GM13977 (cell line): ENCODE results near the gene PEAK1.

Source experiments
- DNase-seq: peaks from one replicate; pipeline ENCODE4 v3.0.0; 2012; ENCODE audit warnings: low spot score
- CTCF ChIP-seq: IDR thresholded peaks from 2 replicates; pipeline ENCODE4 v1.5.1; 2012; ENCODE audit warnings: mild to moderate bottlenecking, control low read depth; ENCODE audit not compliant: insufficient read depth; ENCODE audit errors: extremely low read depth, missing control alignments
- in situ Hi-C: fragments of 300-500 bp; cut with MboI; formaldehyde crosslinking; loops from one replicate; pipeline ENCODE4 v1.12.0; 2022; ENCODE audit warnings: low sequenced_read_pairs, low pct_unique_long_range_greater_than_20kb, mixed read lengths, inconsistent platforms; ENCODE audit not compliant: unreplicated experiment

The PEAK1 gene

GRCh38 chr15:77346245-77347036 lies 73.5 kb downstream of the PEAK1 start:
- no peak for DNase-seq
- no peak for TF ChIP-seq CTCF
- in situ Hi-C loops, result no loop called here

GRCh38 chr15:77342807-77343206 lies 77.1 kb downstream of the PEAK1 start:
- in situ Hi-C loops, result no loop called here
- DNase-seq, result no peak
- no peak for TF ChIP-seq CTCF

GRCh38 chr15:77340245-77340644 lies 79.7 kb downstream of the PEAK1 start:
- TF ChIP-seq CTCF, result no peak
- in situ Hi-C loops, result no loop called here
- DNase-seq, result no peak

GRCh38 chr15:77336006-77336405 lies 83.9 kb downstream of the PEAK1 start:
- in situ Hi-C loops, result no loop called here
- no peak for TF ChIP-seq CTCF
- DNase-seq, result no peak

- TF ChIP-seq CTCF, result no peak
- in situ Hi-C loops, result no loop called here
- no peak for DNase-seq
Observed at GRCh38 chr15:77335298-77335697, 84.6 kb downstream of the PEAK1 start.

- DNase-seq, result no peak
- TF ChIP-seq CTCF, result no peak
- in situ Hi-C loops, result no loop called here
Observed at GRCh38 chr15:77333166-77333565, 86.7 kb downstream of the PEAK1 start.
